Prostate gland (tissue), 2 donors: ENCODE results near the gene SMPD3. TPM values are rescaled to one million over a fixed set of nuclear protein-coding genes. Genes with fewer than 3 reads are reported as not detected.

ENCODE experiments used
- DNase-seq: peaks from one replicate; pipeline ENCODE4 v3.0.0-alpha.2; 2019; ENCODE audit warnings: low spot score
- H3K27ac ChIP-seq, 2 donors: fragments of 200-600 bp; sonication (generic); 2 replicates each; pipeline ENCODE4 v1.5.1; 2017 to 2019
- H3K27me3 ChIP-seq: fragments of 200-600 bp; sonication (generic); replicated peaks from 2 replicates; pipeline ENCODE4 v1.5.1; 2019; ENCODE audit not compliant: insufficient read depth
- H3K36me3 ChIP-seq, 2 donors: fragments of 200-600 bp; sonication (generic); 1 replicate in 1 of 2; 2 replicates in 1 of 2; pipeline versions ENCODE4 v1.5.1 to v1.8.1; 2017 to 2019
- H3K4me1 ChIP-seq: fragments of 200-600 bp; sonication (generic); replicated peaks from 2 replicates; pipeline ENCODE4 v1.5.1; 2019
- H3K4me3 ChIP-seq, 2 donors: fragments of 200-600 bp; sonication (generic); 2 replicates each; pipeline ENCODE4 v1.5.1; 2017 to 2019
- H3K9me3 ChIP-seq: fragments of 200-600 bp; sonication (generic); 2 replicates; pipeline ENCODE4 v1.5.1; 2017
- POLR2A ChIP-seq: fragments of 450-650 bp; IDR thresholded peaks from one replicate; pipeline ENCODE4 v1.6.1; 2016; ENCODE audit warnings: antibody characterized with exemption, mild to moderate bottlenecking
- POLR2AphosphoS5 ChIP-seq: sonication (generic); formaldehyde crosslinking; IDR thresholded peaks from one replicate; pipeline ENCODE4 v1.6.1; 2017; ENCODE audit warnings: antibody characterized with exemption
- WGBS: methylation state at CpG from one replicate; pipeline ENCODE4 v1.1.5; 2018; 5-methylcytosine and 5-hydroxymethylcytosine counted together
- intact Hi-C: fragments of 100-400 bp; cut with DNase I; formaldehyde crosslinking; loops from one replicate; pipeline ENCODE4 v1.14.2; 2022
- total RNA-seq, 2 donors: library from RNA; depleted of rRNA; stranded (reverse); fragments of >200 nt; gene quantifications; one replicate each; pipeline ENCODE4 v1.1.0, GENCODE V29; 2016
- TF ChIP-seq, protein P1 (sequence below), 4 experiments: fragments of 200-600 bp in 2 of 4; fragments of 450-650 bp in 2 of 4; sonication (generic) in 2 of 4; IDR thresholded peaks; 1 replicate in 3 of 4; 2 replicates in 1 of 4; pipeline ENCODE4 v1.5.1; 2016 to 2019; ENCODE audit warnings: antibody characterized with exemption in 4 of 4, mild to moderate bottlenecking in 2 of 4, moderate library complexity in 2 of 4

The SMPD3 gene
- total RNA-seq, 2 donors from 2014 or later = 4.7 to 27.8 TPM

- Histone ChIP-seq H3K4me3 (no peak overlapping the region), H3K27ac (no peak overlapping the region), H3K36me3 (no peaks in the 10 kb centered on the region), H3K4me1 (no peaks in the 10 kb centered on the region), H3K27me3 (no peaks in the 10 kb centered on the region), H3K9me3 (no peaks in the 10 kb centered on the region)
- DNase-seq = no peak
- intact Hi-C loops = loop anchor here (10.0 kb wide), 1 partner anchor 109 kb away; no protein-coding TSS in a partner anchor
- 79% methylated on average over 4 of the region's 4 CpGs for WGBS
- no peak for TF ChIP-seq POLR2AphosphoS5
Observed at GRCh38 chr16:68395815-68396214, 52.5 kb downstream of the SMPD3 start.

DNA sequence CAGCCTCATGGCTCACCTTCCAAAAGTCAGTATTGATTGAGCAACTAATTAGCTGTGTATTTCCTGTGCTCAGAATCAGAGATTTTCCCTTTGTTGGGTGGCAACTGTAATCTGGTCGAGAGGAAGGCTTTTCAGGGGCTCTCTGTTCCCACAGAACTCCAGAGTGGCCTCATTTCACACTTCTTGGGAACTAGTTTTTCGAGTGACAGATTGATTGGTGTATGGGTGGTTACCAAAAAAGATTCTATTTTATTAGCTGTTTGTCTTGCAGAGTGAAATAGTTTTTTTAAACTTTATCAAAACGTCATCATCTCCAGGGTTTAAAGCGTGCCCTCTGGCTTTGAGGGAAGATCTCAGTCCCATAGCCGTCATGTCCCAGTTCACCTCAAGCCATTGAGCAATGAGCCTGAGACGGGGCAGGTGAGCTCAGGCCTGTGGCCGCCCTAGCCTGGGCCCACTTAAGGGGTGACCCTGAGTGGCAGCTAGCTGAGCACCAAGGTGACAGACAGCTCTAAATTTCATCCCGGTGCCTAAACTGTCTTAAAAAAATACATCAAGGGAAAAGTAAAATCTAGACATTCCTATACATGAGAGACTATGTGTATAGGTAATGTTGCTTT is 53.0 kb downstream of the SMPD3 start:
- Histone ChIP-seq H3K9me3 (no peaks in the 10 kb centered on the region), H3K27me3 (no peaks in the 10 kb centered on the region), H3K27ac (no peak overlapping the region), H3K4me3 (no peak overlapping the region), H3K36me3 (no peaks in the 10 kb centered on the region), H3K4me1 (no peaks in the 10 kb centered on the region)
- intact Hi-C loops = loop anchor here (10.0 kb wide), 1 partner anchor 110 kb away; no protein-coding TSS in a partner anchor
- no peak for DNase-seq
- 61% methylated on average over 8 of the region's 8 CpGs for WGBS
- TF ChIP-seq POLR2AphosphoS5 (no peak), POLR2A (no peak)
- TF ChIP-seq, protein P1, sequence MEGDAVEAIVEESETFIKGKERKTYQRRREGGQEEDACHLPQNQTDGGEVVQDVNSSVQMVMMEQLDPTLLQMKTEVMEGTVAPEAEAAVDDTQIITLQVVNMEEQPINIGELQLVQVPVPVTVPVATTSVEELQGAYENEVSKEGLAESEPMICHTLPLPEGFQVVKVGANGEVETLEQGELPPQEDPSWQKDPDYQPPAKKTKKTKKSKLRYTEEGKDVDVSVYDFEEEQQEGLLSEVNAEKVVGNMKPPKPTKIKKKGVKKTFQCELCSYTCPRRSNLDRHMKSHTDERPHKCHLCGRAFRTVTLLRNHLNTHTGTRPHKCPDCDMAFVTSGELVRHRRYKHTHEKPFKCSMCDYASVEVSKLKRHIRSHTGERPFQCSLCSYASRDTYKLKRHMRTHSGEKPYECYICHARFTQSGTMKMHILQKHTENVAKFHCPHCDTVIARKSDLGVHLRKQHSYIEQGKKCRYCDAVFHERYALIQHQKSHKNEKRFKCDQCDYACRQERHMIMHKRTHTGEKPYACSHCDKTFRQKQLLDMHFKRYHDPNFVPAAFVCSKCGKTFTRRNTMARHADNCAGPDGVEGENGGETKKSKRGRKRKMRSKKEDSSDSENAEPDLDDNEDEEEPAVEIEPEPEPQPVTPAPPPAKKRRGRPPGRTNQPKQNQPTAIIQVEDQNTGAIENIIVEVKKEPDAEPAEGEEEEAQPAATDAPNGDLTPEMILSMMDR (IDR thresholded peaks at IDR 0.05) = no peak

DNA sequence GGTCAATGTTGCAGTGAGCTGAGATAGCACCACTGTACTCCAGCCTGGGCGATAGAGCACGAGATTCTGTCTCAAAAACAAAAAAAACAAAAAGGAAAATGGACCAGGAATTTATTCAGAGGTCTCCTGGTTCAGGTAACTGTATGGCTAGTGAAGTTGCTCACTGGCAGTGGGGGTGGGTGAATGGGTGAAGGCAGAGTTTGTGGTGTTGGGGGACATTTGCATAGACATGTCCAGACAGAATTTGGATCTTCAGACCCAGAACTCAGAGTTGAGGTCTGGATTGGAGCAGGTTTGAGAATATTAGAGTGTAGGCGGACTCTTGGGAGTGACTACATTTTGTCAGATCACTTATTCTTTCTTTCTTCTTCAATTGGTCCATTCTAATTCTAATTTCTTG is 55.0 kb downstream of the SMPD3 start:
- no peak overlapping the region for H3K4me3 ChIP-seq
- TF ChIP-seq POLR2A = no peak
- TF ChIP-seq, protein P1 (IDR thresholded peaks at IDR 0.05) = no peak
- H3K9me3 ChIP-seq = no peaks in the 10 kb centered on the region
- H3K4me1 ChIP-seq = no peaks in the 10 kb centered on the region
- no peaks in the 10 kb centered on the region for H3K36me3 ChIP-seq
- H3K27me3 ChIP-seq = no peaks in the 10 kb centered on the region
- no peak overlapping the region for H3K27ac ChIP-seq
- no peak for DNase-seq
- intact Hi-C loops = loop anchor here (10.0 kb wide), 1 partner anchor 111 kb away; no protein-coding TSS in a partner anchor
- 91% methylated on average over 3 of the region's 3 CpGs for WGBS

DNA sequence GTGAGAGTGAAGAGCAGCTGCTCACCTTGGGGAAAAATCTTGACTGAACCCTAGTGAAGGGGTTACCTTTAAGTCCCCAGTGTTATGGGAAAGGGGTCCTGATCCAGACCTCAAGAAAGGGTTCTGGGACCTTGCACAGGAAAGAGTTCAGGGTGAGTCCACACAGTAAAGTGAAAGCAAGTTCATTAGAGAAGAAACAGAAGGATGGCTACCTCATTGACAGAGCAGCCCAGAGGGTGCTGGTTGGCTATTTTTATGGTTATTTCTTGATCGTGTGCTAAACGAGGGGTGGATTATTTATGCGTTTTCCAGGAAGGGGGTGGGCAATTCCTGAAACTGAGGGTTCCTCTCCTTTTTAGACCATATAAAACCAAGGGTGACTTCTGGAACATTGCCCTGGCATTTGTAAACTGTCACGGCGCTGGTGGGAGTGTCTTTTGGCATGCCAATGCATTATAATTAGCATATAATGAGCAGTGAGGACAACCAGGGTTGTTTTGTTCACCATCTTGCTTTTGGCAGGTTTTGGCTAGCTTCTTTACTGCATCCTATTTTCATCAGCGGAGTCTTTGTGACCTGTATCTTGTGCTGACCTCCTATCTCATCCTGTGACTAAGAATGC is 58.4 kb downstream of the SMPD3 start:
- 75% methylated on average over 6 of the region's 6 CpGs for WGBS
- Histone ChIP-seq H3K4me3 (no peak overlapping the region), H3K36me3 (no peaks in the 10 kb centered on the region), H3K9me3 (no peaks in the 10 kb centered on the region), H3K27ac (no peak overlapping the region), H3K27me3 (no peaks in the 10 kb centered on the region), H3K4me1 (no peaks in the 10 kb centered on the region)
- intact Hi-C loops = loop anchor here (10.0 kb wide), 1 partner anchor 115 kb away; no protein-coding TSS in a partner anchor
- no peak for DNase-seq
- TF ChIP-seq POLR2AphosphoS5 = no peak
- TF ChIP-seq, protein P1 (IDR thresholded peaks at IDR 0.05) = no peak
- TF ChIP-seq POLR2A = no peak

DNA sequence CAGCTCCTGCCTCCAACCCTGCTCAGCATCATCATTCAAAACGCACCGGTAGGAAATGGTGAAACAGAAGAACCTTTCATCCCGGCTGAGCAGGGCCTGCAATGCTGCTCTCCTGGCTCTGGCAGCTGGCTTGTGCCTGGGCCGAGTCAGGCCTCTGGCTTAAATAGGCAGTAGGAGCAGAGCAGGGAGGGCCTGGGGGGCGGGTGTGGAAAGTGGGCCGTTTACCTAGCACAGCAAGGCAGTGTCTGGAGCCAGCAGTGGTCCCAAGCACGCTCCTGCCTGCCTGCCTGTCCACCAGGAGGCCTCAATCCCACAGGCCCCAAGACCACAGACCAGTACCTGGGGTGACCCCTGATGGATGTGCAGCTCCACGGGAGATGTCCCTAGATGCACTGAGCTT is 59.3 kb downstream of the SMPD3 start:
- no peak overlapping the region for H3K27ac ChIP-seq
- no peaks in the 10 kb centered on the region for H3K4me1 ChIP-seq
- TF ChIP-seq, protein P1 (IDR thresholded peaks at IDR 0.05) = no peak
- no peaks in the 10 kb centered on the region for H3K9me3 ChIP-seq
- 72% methylated on average over 8 of the region's 8 CpGs for WGBS
- no peak overlapping the region for H3K4me3 ChIP-seq
- no peaks in the 10 kb centered on the region for H3K27me3 ChIP-seq
- no peak for DNase-seq
- no peaks in the 10 kb centered on the region for H3K36me3 ChIP-seq
- intact Hi-C loops = no loop called here
